DLD1 (cell line): ENCODE data around the gene DEFB113.

Source experiments
- in situ Hi-C: cut with HindIII; loops from 2 replicates; pipeline ENCODE4 v1.10.0; 2017; ENCODE audit warnings: low sequenced_read_pairs

The DEFB113 gene

GRCh38 chr6:49937811-49938210, 31.6 kb downstream of the DEFB113 start:
- in situ Hi-C loops, result no loop called here

GRCh38 chr6:49937017-49937416, 32.4 kb downstream of the DEFB113 start:
- in situ Hi-C loops, result no loop called here

- in situ Hi-C loops, result no loop called here
Measured at GRCh38 chr6:49935387-49935786, 34.0 kb downstream of the DEFB113 start.

GRCh38 chr6:49934770-49935169, 34.7 kb downstream of the DEFB113 start:
- in situ Hi-C loops, result no loop called here

- in situ Hi-C loops, result no loop called here
Measured at GRCh38 chr6:49933526-49933925, 35.9 kb downstream of the DEFB113 start.

GRCh38 chr6:49929340-49929739, 40.1 kb downstream of the DEFB113 start:
- in situ Hi-C loops, result no loop called here

- in situ Hi-C loops, result no loop called here
Measured at GRCh38 chr6:49923826-49924225, 45.6 kb downstream of the DEFB113 start.

GRCh38 chr6:49919935-49920644, 49.3 kb downstream of the DEFB113 start:
- in situ Hi-C loops, result no loop called here

GRCh38 chr6:49919261-49919660, 50.2 kb downstream of the DEFB113 start:
- in situ Hi-C loops, result no loop called here

- in situ Hi-C loops, result no loop called here
Measured at GRCh38 chr6:49918787-49919186, 50.6 kb downstream of the DEFB113 start.
